Stimulated activated CD4-positive, alpha-beta T cell treated with anti-CD3 and anti-CD28 coated beads, TNF-alpha, amount 100 ng/mL, for 24 hours (primary cell): Measurements from ENCODE around the gene ZNF133.

Source experiments
- DNase-seq, 3 experiments: peaks; one replicate each; pipeline ENCODE4 v3.0.0-alpha.2; 2020; ENCODE audit warnings: low read depth in 3 of 3

The ZNF133 gene

DNA sequence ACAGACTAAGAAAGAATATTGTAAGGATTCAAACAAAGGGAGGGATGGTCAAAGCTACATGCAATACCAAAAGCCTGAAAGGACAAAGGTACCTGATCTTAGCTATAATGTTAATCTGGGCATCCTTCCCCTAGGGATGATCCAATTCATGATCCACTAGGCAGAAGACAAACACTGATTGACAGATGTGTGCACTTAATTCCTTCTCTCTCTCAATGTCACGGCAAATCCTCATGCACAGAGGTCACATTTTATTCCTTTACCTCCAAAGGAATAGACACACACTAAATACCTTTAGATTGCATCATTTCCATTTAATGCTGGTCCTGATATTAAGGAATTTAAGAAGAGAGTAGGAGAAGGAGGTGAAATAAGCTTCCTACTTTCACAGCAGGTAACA lies 73.4 kb downstream of the ZNF133 start:
- DNase-seq: no peak

DNA sequence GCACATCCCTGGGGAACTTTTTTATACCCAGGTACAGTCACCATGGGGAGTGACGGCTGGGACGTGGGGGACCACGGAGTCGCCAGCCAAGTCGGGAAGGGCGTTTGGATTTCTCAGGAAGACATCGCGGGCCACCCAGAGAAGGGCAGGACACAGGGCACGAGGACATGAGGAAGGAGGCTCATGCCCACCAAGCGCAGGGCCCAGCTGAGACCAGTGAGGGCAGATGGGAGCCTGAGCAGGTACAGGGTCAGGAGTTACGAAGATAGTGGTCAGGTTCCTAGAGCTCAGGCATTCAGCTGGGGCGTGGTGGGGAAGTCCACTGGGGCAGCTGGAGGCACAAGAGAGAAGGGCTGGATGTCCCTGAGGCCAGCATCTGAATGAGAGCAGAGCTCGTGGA lies 74.6 kb downstream of the ZNF133 start:
- no peak for DNase-seq

GRCh38 chr20:18363708-18364107 lies 75.4 kb downstream of the ZNF133 start:
- DNase-seq: no peak

DNA sequence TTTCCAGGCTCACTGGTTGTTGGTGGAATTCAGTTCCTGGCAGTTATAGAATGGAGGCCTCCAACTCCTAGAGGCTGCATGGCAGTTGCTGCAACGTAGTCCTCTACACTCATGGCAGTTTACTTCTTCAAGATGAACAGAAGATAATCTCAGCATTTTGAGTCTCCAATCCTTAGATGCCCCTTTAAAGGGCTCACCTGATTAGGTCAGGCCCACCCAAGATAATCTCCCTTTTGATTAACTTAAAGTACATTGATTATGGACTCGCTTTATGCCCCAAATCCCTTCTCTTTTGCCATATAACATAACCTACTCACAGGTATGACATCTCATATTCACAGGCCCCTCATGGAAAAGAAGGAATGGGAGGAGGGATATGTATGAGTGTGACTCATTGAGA lies 76.4 kb downstream of the ZNF133 start:
- no peak for DNase-seq
